Measurements from ENCODE around the gene CSPG4.
"Not testable (repeated sequence)": the region's sequence is repeated elsewhere in the genome, so short reads cannot be mapped to it uniquely, and the experiment has no call there.

Gene CSPG4

GRCh38 chr15:75704618-75705017, 8.0 kb downstream of the CSPG4 start:
- no peak for DNase-seq (ENCODE audit: low read depth in 1 of 2, low spot score in 1 of 2)

- DNase-seq (ENCODE audit: low read depth in 1 of 2, low spot score in 1 of 2): no peak
Observed at GRCh38 chr15:75704263-75704615, 8.4 kb downstream of the CSPG4 start.

GRCh38 chr15:75703440-75704262, 9.0 kb downstream of the CSPG4 start:
- DNase-seq (ENCODE audit: low read depth in 1 of 2, low spot score in 1 of 2): not testable (repeated sequence)

- DNase-seq (ENCODE audit: low read depth in 1 of 2, low spot score in 1 of 2): no peak
Observed at GRCh38 chr15:75702436-75702835, 10.2 kb downstream of the CSPG4 start.

GRCh38 chr15:75701071-75702003, 11.3 kb downstream of the CSPG4 start:
- DNase-seq (ENCODE audit: low read depth in 1 of 2, low spot score in 1 of 2): not testable (repeated sequence)

- DNase-seq (ENCODE audit: low read depth in 1 of 2, low spot score in 1 of 2): not testable (repeated sequence)
Observed at GRCh38 chr15:75699961-75700874, 12.4 kb downstream of the CSPG4 start.

GRCh38 chr15:75699517-75699916, 13.1 kb downstream of the CSPG4 start:
- DNase-seq (ENCODE audit: low read depth in 1 of 2, low spot score in 1 of 2): not testable (repeated sequence)

- DNase-seq (ENCODE audit: low read depth in 1 of 2, low spot score in 1 of 2): not testable (repeated sequence)
Observed at GRCh38 chr15:75697974-75698747, 14.5 kb downstream of the CSPG4 start.

- DNase-seq (ENCODE audit: low read depth in 1 of 2, low spot score in 1 of 2): no peak
Observed at GRCh38 chr15:75697523-75697922, 15.1 kb downstream of the CSPG4 start.

- no peak for DNase-seq (ENCODE audit: low read depth in 1 of 2, low spot score in 1 of 2)
Observed at GRCh38 chr15:75696854-75697259, 15.8 kb downstream of the CSPG4 start.

GRCh38 chr15:75696311-75696720, 16.3 kb downstream of the CSPG4 start:
- DNase-seq (ENCODE audit: low read depth in 1 of 2, low spot score in 1 of 2): no peak

GRCh38 chr15:75695634-75696310, 16.9 kb downstream of the CSPG4 start:
- DNase-seq (ENCODE audit: low read depth in 1 of 2, low spot score in 1 of 2): no peak

GRCh38 chr15:75695220-75695619, 17.4 kb downstream of the CSPG4 start:
- no peak for DNase-seq (ENCODE audit: low read depth in 1 of 2, low spot score in 1 of 2)

- DNase-seq (ENCODE audit: low read depth in 1 of 2, low spot score in 1 of 2): no peak
Observed at GRCh38 chr15:75694241-75695182, 18.1 kb downstream of the CSPG4 start.

GRCh38 chr15:75693501-75694240, 19.0 kb downstream of the CSPG4 start:
- no peak for DNase-seq (ENCODE audit: low read depth in 1 of 2, low spot score in 1 of 2)

- DNase-seq (ENCODE audit: low read depth in 1 of 2, low spot score in 1 of 2): not testable (repeated sequence)
Observed at GRCh38 chr15:75693028-75693427, 19.6 kb downstream of the CSPG4 start.

GRCh38 chr15:75692311-75692710, 20.3 kb downstream of the CSPG4 start:
- DNase-seq (ENCODE audit: low read depth in 1 of 2, low spot score in 1 of 2): not testable (repeated sequence)

- not testable (repeated sequence) for DNase-seq (ENCODE audit: low read depth in 1 of 2, low spot score in 1 of 2)
Observed at GRCh38 chr15:75689429-75689828, 23.2 kb downstream of the CSPG4 start.

Measured in activated T-helper 1 cell treated with anti-CD3 and anti-CD28 coated beads, Interleukin-2, amount 50 U/mL, for 16 hours (primary cell).